GM18505 (cell line): ENCODE results near the gene PCDHGA9.
"Not testable (repeated sequence)": the region's sequence is repeated elsewhere in the genome, so short reads cannot be mapped to it uniquely, and the experiment has no call there.

Experiments used
- ATAC-seq: cut with Tn5 transposase; IDR thresholded peaks from one replicate; pipeline ENCODE4 v1.9.1; 2021; ENCODE audit not compliant: unreplicated experiment
- POLR2A ChIP-seq: IDR thresholded peaks from 4 replicates; pipeline ENCODE4 v1.6.1; 2011; ENCODE audit warnings: borderline replicate concordance; ENCODE audit not compliant: insufficient read depth, insufficient read length; ENCODE audit errors: extremely low read depth

Gene PCDHGA9

DNA sequence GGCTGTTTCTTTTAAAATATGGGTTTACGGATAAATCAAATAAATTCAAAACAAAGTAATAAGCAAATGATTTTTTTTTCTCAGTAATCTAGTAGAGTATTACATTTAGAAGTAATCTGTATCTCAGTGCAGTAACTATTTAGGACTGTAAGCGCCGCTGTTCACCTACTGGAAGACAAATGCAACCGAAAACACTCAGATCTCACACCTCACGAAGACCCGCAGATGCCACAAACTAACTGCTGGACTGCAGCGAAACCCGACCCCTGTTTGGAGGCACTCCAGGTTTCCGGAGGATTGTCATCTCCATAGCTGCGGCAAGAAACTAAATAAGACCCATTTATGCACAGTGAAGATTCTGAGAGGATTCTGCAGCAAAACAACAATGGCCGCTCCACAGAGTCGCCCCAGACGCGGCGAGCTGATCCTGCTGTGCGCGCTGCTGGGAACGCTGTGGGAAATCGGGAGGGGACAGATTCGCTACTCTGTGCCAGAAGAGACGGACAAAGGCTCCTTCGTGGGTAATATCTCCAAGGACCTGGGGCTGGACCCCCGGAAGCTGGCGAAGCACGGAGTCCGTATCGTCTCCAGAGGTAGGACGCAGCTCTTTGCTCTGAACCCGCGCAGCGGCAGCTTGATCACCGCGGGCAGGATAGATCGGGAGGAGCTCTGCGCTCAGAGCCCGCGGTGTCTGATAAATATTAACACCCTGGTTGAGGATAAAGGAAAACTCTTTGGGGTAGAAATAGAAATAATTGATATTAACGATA lies 10.0 kb upstream of the PCDHGA9 start, which contains the start of gene PCDHGA8:
TSS of gene PCDHGA8 (plus strand) at position 205 of the 770 bp plus-strand sequence. CDS start at position 386, 181 bp downstream.
- ATAC-seq, result no peak
- TF ChIP-seq POLR2A, result no peak

DNA sequence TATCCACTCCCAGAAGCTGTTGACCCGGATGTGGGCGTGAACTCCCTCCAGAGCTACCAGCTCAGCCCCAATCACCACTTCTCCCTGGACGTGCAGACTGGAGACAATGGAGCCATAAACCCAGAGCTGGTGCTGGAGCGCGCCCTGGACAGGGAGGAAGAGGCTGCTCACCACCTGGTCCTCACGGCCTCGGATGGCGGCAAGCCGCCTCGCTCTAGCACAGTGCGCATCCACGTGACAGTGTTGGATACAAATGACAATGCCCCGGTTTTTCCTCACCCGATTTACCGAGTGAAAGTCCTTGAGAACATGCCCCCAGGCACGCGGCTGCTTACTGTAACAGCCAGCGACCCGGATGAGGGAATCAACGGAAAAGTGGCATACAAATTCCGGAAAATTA lies 9.3 kb upstream of the PCDHGA9 start:
- no peak for TF ChIP-seq POLR2A
- ATAC-seq, result no peak

DNA sequence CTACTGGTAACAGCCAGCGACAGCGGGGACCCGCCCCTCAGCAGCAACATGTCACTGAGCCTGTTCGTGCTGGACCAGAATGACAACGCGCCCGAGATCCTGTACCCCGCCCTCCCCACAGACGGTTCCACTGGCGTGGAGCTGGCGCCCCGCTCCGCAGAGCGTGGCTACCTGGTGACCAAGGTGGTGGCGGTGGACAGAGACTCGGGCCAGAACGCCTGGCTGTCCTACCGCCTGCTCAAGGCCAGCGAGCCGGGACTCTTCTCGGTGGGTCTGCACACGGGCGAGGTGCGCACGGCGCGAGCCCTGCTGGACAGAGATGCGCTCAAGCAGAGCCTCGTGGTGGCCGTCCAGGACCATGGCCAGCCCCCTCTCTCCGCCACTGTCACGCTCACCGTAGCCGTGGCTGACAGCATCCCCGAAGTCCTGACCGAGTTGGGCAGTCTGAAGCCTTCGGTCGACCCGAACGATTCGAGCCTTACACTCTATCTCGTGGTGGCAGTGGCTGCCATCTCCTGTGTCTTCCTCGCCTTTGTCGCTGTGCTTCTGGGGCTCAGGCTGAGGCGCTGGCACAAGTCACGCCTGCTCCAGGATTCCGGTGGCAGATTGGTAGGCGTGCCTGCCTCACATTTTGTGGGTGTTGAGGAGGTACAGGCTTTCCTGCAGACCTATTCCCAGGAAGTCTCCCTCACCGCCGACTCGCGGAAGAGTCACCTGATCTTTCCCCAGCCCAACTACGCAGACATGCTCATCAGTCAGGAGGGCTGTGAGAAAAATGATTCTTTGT lies 8.0 kb upstream of the PCDHGA9 start:
- ATAC-seq, result not testable (repeated sequence)

DNA sequence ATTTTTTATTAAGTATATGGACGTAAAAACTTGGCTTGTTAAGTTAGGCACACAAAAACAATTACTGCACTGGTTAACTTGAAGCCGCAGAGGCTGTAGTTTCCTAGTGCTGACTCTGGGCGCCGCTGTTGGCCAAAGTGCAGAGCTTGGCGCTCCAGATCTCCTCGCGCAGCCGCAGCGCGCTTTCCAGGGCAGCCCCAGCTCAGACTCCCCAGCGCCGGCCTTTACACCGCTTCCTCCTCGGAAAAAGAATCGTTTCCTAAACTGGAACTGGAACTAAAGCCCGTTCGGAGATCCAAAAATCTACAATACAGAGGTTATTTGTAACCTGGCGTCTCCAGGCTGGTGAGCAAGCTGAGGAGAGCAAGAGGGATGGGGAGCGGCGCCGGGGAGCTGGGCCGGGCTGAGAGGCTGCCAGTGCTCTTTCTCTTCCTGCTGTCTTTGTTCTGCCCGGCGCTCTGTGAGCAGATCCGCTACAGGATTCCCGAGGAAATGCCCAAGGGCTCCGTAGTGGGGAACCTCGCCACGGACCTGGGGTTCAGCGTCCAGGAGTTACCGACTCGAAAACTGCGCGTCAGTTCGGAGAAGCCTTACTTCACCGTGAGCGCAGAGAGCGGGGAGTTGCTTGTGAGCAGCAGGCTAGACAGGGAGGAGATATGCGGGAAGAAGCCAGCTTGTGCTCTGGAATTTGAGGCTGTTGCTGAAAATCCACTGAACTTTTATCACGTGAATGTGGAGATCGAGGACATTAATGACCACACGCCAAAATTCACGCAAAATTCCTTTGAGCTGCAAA lies 4.6 kb upstream of the PCDHGA9 start, which contains the start of gene PCDHGB5:
TSS of gene PCDHGB5 (plus strand) at position 192 of the 796 bp plus-strand sequence. CDS start at position 373, 181 bp downstream.
- peak; percentile 85 for ATAC-seq

- no peak for TF ChIP-seq POLR2A
- ATAC-seq, result no peak
These were observed 4.0 kb upstream of the PCDHGA9 start for GRCh38 chr5:141398608-141399007.

- ATAC-seq, result no peak
These were observed 2.9 kb upstream of the PCDHGA9 start for GRCh38 chr5:141399555-141400258.

GRCh38 chr5:141403387-141403786 lies 809 bp downstream of the PCDHGA9 start:
- ATAC-seq, result no peak
- TF ChIP-seq POLR2A, result no peak

More at GRCh38 chr5:141399555-141400258, 2.9 kb upstream of the PCDHGA9 start:
- TF ChIP-seq POLR2A, result no peak

DNA sequence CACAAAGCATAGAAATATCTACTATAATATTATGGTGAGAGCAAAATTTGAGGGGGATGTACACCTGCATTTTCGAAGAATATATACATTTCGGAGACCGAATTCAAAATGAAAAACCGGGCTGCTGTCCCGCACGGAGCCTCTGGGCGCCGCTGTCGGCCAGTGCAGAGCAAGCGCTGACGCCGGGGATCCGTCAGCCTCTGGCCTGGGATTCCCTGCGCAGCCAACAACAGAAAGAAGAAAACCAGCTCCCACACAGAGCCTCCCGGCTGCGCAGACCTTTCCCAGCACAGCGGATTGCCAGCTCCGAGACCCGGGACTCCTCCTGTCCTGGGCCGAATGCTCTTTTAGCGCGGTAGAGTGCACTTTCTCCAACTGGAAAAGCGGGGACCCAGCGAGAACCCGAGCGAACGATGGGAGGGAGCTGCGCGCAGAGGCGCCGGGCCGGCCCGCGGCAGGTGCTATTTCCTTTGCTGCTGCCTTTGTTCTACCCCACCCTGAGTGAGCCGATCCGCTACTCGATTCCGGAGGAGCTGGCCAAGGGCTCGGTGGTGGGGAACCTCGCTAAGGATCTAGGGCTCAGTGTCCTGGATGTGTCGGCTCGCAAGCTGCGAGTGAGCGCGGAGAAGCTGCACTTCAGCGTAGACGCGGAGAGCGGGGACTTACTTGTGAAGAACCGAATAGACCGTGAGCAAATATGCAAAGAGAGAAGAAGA lies 5.4 kb downstream of the PCDHGA9 start, which contains the start of gene PCDHGB6:
TSS of gene PCDHGB6 (plus strand) at position 232 of the 716 bp plus-strand sequence. CDS start at position 414, 182 bp downstream.
- ATAC-seq, result not testable (repeated sequence)

DNA sequence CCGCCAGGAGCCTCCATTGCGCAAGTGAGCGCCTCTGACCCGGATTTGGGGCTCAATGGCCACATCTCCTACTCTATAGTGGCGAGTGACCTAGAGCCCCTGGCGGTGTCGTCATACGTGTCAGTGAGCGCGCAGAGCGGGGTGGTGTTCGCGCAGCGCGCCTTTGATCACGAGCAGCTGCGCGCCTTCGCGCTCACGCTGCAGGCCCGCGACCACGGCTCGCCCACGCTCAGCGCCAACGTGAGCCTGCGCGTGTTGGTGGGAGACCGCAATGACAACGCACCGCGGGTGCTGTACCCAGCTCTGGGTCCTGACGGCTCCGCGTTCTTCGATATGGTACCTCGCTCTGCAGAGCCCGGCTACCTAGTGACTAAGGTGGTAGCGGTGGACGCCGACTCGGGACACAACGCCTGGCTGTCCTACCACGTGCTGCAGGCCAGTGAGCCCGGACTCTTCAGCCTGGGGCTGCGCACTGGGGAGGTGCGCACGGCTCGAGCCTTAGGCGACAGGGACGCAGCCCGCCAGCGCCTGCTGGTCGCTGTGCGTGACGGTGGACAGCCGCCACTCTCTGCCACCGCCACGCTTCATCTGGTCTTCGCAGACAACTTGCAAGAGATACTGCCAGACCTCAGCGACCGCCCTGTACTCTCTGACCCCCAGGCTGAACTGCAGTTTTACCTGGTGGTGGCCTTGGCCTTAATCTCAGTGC lies 7.2 kb downstream of the PCDHGA9 start:
- ATAC-seq, result no peak
- no peak for TF ChIP-seq POLR2A

- no peak for ATAC-seq
- no peak for TF ChIP-seq POLR2A
These were observed 9.0 kb downstream of the PCDHGA9 start for GRCh38 chr5:141411575-141411974.

DNA sequence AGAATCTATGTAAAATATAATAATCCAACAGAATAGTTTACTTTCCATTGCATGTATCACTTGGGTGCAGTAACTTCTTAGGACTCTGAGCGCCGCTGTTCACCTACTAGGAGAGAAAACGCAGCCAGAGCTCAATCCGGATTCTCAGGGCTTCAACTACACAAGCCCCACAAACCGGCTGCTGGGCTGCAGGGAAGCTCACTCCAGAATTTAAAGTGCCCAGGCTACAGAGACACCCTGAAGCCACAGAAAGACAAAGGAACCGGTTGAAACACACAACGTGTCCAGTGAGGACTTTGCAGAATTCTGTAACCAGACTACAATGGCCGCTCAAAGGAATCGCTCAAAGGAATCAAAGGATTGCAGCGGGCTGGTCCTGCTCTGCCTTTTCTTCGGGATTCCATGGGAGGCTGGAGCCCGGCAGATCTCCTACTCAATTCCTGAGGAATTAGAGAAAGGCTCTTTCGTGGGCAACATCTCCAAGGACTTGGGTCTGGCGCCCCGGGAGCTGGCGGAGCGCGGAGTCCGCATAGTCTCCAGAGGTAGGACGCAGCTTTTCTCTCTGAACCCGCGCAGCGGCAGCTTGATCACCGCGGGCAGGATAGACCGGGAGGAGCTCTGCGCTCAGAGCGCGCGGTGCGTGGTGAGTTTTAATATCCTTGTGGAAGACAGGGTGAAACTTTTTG lies 10.4 kb downstream of the PCDHGA9 start, which contains the start of gene PCDHGA10:
TSS of gene PCDHGA10 (plus strand) at position 134 of the 686 bp plus-strand sequence. CDS start at position 323, 189 bp downstream.
- no peak for TF ChIP-seq POLR2A
- ATAC-seq, result peak; percentile 74
